ENCODE data around the gene NPRL2.

DNA sequence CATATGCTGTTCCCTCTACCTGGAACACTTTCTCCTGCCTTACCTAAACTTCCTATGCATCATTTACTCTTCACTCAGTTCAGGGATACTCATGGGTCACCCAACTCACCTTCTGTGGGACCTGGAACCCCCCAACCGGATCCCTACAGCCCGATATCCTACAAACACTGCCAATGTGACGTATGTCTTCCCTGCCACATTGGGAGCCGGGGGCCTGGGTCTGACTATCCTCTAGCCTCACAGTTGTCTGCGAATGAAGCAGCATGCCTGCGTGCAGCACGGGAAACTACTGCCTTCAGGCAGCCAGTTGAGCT lies 405 bp downstream of the NPRL2 start:
- TF ChIP-seq CTCF (conservative IDR thresholded peaks at IDR 0.05; ENCODE audit: low read depth in 2 of 2) (no peak), EZH2 (IDR thresholded peaks at IDR 0.05; ENCODE audit: low read depth, unreplicated experiment) (no peak), EZH2phosphoT487 (IDR thresholded peaks at IDR 0.05; ENCODE audit: unreplicated experiment) (no peak), POLR2AphosphoS5 (IDR thresholded peaks at IDR 0.05; ENCODE audit: low read depth) (no peak), JUNB (IDR thresholded peaks at IDR 0.05; ENCODE audit: unreplicated experiment) (no peak), STAT1 (IDR thresholded peaks at IDR 0.05; ENCODE audit: unreplicated experiment) (no peak), CREB1 (CRISPR knock-in tag; IDR thresholded peaks at IDR 0.05; ENCODE audit: low read depth) (no peak), ZNF114 (CRISPR knock-in tag; IDR thresholded peaks at IDR 0.05) (no peak), ETS1 (IDR thresholded peaks at IDR 0.05) (no peak), NANOG (IDR thresholded peaks at IDR 0.05; ENCODE audit: borderline replicate concordance) (no peak), ZNF331 (CRISPR knock-in tag; IDR thresholded peaks at IDR 0.05; ENCODE audit: low read depth) (no peak)
- TF ChIP-seq, protein P1, sequence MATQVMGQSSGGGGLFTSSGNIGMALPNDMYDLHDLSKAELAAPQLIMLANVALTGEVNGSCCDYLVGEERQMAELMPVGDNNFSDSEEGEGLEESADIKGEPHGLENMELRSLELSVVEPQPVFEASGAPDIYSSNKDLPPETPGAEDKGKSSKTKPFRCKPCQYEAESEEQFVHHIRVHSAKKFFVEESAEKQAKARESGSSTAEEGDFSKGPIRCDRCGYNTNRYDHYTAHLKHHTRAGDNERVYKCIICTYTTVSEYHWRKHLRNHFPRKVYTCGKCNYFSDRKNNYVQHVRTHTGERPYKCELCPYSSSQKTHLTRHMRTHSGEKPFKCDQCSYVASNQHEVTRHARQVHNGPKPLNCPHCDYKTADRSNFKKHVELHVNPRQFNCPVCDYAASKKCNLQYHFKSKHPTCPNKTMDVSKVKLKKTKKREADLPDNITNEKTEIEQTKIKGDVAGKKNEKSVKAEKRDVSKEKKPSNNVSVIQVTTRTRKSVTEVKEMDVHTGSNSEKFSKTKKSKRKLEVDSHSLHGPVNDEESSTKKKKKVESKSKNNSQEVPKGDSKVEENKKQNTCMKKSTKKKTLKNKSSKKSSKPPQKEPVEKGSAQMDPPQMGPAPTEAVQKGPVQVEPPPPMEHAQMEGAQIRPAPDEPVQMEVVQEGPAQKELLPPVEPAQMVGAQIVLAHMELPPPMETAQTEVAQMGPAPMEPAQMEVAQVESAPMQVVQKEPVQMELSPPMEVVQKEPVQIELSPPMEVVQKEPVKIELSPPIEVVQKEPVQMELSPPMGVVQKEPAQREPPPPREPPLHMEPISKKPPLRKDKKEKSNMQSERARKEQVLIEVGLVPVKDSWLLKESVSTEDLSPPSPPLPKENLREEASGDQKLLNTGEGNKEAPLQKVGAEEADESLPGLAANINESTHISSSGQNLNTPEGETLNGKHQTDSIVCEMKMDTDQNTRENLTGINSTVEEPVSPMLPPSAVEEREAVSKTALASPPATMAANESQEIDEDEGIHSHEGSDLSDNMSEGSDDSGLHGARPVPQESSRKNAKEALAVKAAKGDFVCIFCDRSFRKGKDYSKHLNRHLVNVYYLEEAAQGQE (IDR thresholded peaks at IDR 0.05; ENCODE audit: unreplicated experiment), result no peak
